VCaP (cell line): ENCODE data around the gene GPR146.

Experiments
- H3K27ac ChIP-seq: fragments of 450-650 bp; 2 replicates; pipeline ENCODE4 v1.5.1; 2017
- CTCF ChIP-seq: fragments of 450-650 bp; conservative IDR thresholded peaks from 2 replicates; pipeline ENCODE4 v1.5.1; 2017; ENCODE audit warnings: mild to moderate bottlenecking, moderate library complexity

The GPR146 gene

GRCh38 chr7:1015196-1016121, 28.9 kb upstream of the GPR146 start:
- H3K27ac ChIP-seq = no peak overlapping the region
- TF ChIP-seq CTCF = no peak

- no peak overlapping the region for H3K27ac ChIP-seq
- no peak for TF ChIP-seq CTCF
These were observed 27.5 kb upstream of the GPR146 start for GRCh38 chr7:1016577-1017531.

GRCh38 chr7:1017586-1018333, 26.6 kb upstream of the GPR146 start:
- no peak for TF ChIP-seq CTCF
- H3K27ac ChIP-seq = no peak overlapping the region

GRCh38 chr7:1018334-1018695, 26.0 kb upstream of the GPR146 start:
- no peak for TF ChIP-seq CTCF
- H3K27ac ChIP-seq = no peak overlapping the region

- H3K27ac ChIP-seq = no peak overlapping the region
These were observed 25.0 kb upstream of the GPR146 start for GRCh38 chr7:1019255-1019785.

More at GRCh38 chr7:1019255-1019785, 25.0 kb upstream of the GPR146 start:
- TF ChIP-seq CTCF = no peak
